Measurements from ENCODE around the gene AATK.

- no peak for TF ChIP-seq CTCF (IDR thresholded peaks at IDR 0.05 in 2 of 3, conservative IDR thresholded peaks at IDR 0.05 in 1 of 3; ENCODE audit: insufficient read depth in 2 of 3, low read depth in 1 of 3, low read length in 3 of 3)
- TF ChIP-seq ZC3H11A (IDR thresholded peaks at IDR 0.05; ENCODE audit: low read depth, low read length), result no peak
Measured at GRCh38 chr17:81171941-81172340, 5.9 kb upstream of the AATK start.
